ENCODE measurements around the gene TMEM82. TPM values are rescaled to one million over a fixed set of nuclear protein-coding genes. Genes with fewer than 3 reads are reported as not detected.

TMEM82 gene
- total RNA-seq, 3 donors from 2014 or later, result not detected

- Mint-ChIP-seq H3K4me3 (no peak overlapping the region), H3K27me3 (ENCODE audit: low read depth) (no peaks in the 10 kb centered on the region), H3K9me3 (no peaks in the 10 kb centered on the region), H3K36me3 (ENCODE audit: insufficient read depth) (peaks cover 12% of the 10 kb centered on the region), H3K4me1 (ENCODE audit: low read depth) (no peaks in the 10 kb centered on the region)
- no peak for DNase-seq
- no peak for ATAC-seq
Measured at GRCh38 chr1:15727424-15727823, 14.9 kb upstream of the TMEM82 start.

DNA sequence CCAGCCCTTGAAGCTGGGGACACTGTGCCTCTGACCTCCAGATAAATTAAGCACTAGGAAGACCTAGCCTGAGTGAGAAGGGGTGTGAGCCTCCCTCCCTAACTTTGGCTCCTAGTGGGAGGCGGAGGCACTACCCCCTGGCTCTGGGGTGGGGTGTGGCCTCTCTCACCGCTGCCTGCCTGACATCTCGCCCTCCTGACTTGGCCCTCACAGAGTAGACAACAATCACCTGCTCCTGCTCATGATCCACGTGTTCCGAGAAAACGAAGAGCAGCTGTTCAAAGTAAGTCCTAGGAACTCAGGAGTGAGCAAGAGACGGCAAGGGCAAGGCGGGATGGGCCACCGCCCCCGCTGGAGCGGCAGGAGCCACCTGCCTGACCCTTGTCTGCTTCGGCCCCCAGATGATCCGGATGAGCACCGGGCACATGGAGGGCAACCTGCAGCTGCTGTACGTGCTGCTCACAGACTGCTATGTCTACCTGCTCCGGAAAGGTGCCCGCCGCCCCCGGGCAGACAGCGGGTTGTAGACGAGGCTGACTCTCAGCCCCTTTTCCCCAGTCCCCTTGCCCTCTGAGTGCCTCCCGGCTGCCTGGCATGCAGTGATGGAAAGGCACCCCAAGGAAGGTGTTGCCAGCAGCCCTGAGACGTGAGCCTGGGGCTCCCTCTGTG lies 14.3 kb upstream of the TMEM82 start:
- Mint-ChIP-seq H3K9me3 (no peaks in the 10 kb centered on the region), H3K27me3 (ENCODE audit: low read depth) (no peaks in the 10 kb centered on the region), H3K4me3 (no peak overlapping the region), H3K4me1 (ENCODE audit: low read depth) (no peaks in the 10 kb centered on the region), H3K36me3 (ENCODE audit: insufficient read depth) (peaks cover 9% of the 10 kb centered on the region)
- no peak for DNase-seq
- ATAC-seq, result no peak

DNA sequence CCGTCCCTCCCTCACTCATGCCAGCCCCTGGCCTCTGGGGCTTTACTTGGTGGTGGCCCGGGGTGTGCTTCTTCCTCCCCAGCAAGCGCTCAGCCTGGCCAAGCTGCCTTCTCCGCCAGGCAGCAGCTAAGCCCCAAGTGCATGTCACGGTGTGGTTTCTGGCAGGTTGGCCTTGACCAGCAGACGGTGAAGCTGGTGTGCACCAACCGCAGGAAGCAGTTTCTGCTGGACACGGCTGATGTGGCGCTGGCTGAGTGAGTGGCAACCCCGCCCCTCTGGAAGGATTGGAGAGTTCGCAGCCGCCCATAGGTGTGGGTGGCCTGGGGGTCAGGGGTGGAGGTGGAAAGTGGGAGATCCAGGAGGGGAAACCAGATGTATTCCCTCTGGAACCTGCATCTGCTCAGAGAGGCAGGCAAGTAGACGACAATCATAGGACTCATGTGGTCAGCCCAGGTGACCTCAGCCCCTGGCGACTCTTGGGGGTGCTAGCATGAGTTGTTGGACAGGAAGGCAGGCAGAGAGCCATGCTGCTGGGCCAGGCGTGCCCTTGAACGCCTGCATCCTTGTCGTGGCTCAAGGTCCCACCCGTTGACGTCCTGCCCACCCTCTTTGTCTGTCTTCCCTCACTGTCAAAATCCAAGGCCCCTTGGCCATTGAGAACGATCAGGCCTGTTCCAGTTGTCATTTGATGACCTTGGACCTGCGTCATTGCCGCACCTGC lies 13.2 kb upstream of the TMEM82 start:
- Mint-ChIP-seq H3K36me3 (ENCODE audit: insufficient read depth) (peaks cover 9% of the 10 kb centered on the region), H3K9me3 (no peaks in the 10 kb centered on the region), H3K27me3 (ENCODE audit: low read depth) (no peaks in the 10 kb centered on the region), H3K4me1 (ENCODE audit: low read depth) (no peaks in the 10 kb centered on the region), H3K4me3 (no peak overlapping the region)
- ATAC-seq, result no peak
- no peak for DNase-seq

- Mint-ChIP-seq H3K9me3 (no peaks in the 10 kb centered on the region), H3K4me3 (no peak overlapping the region), H3K36me3 (ENCODE audit: insufficient read depth) (peaks cover 9% of the 10 kb centered on the region), H3K27me3 (ENCODE audit: low read depth) (no peaks in the 10 kb centered on the region), H3K4me1 (ENCODE audit: low read depth) (no peaks in the 10 kb centered on the region)
- ATAC-seq (no peak), DNase-seq (no peak)
Measured at GRCh38 chr1:15730423-15730822, 11.9 kb upstream of the TMEM82 start.

DNA sequence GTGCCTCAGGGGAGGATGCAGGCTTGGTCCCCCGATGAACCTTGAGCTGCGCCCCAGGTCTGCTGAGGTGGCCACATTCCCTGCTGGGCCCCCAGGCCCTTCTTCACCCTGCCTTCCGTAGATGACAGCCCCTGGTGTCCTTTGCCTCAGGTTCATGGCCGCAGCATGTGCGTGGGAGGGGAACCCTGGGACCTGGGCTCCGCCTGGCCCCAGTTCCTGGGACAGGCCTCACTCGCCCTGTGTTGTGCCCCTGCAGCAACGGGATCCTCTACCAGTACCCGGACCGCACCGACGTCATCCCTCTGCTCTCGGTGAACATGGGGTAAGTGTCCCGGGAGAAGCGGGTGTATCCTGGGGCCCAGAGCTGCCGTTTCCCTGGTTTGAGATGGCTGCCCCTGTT lies 11.4 kb upstream of the TMEM82 start:
- Mint-ChIP-seq H3K9me3 (no peaks in the 10 kb centered on the region), H3K4me3 (no peak overlapping the region), H3K36me3 (ENCODE audit: insufficient read depth) (peaks cover 7% of the 10 kb centered on the region), H3K27me3 (ENCODE audit: low read depth) (no peaks in the 10 kb centered on the region), H3K4me1 (ENCODE audit: low read depth) (no peaks in the 10 kb centered on the region)
- ATAC-seq (no peak), DNase-seq (no peak)

DNA sequence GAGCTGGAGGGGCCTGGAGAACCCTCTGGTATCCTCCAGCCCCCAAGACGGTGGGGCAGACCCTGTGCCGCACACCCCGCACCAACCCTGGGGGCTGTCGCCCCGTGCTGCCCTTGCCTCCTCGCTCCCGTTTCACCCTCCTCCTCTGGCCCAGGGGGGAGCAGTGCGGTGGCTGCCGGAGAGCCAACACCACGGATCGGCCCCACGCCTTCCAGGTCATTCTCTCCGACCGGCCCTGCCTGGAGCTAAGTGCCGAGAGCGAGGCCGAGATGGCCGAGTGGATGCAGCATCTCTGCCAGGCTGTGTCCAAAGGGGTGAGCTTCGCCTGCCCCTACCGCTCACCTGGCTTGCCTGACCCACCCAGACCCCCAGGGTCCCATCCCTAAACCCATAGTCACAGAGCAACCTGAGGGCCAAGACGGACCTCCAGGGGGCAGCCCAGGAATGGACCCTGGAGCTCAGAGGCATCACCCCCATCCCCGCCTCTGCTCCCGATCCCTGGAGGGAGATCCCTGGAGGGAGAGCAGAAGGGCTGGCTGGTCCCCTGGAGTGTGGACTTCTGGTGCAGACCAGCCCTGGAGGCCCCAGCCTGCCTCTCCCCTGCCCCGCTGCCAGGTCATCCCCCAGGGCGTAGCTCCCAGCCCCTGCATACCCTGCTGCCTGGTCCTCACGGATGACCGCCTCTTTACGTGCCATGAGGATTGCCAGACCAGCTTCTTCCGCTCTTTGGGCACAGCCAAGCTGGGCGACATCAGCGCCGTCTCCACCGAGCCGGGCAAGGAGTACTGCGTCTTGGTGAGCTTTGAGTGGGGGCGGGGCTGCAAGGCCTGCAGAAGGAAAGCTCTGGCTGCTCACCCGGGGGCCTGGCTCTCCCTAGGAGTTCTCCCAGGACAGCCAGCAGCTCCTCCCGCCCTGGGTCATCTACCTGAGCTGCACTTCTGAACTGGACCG lies 10.3 kb upstream of the TMEM82 start:
- no peaks in the 10 kb centered on the region for H3K27me3 Mint-ChIP-seq (ENCODE audit: low read depth)
- ATAC-seq (no peak), DNase-seq (no peak)
- no peak overlapping the region for H3K4me3 Mint-ChIP-seq
- peaks cover 3% of the 10 kb centered on the region for H3K36me3 Mint-ChIP-seq (ENCODE audit: insufficient read depth)
- no peaks in the 10 kb centered on the region for H3K9me3 Mint-ChIP-seq
- H3K4me1 Mint-ChIP-seq (ENCODE audit: low read depth), result no peaks in the 10 kb centered on the region

DNA sequence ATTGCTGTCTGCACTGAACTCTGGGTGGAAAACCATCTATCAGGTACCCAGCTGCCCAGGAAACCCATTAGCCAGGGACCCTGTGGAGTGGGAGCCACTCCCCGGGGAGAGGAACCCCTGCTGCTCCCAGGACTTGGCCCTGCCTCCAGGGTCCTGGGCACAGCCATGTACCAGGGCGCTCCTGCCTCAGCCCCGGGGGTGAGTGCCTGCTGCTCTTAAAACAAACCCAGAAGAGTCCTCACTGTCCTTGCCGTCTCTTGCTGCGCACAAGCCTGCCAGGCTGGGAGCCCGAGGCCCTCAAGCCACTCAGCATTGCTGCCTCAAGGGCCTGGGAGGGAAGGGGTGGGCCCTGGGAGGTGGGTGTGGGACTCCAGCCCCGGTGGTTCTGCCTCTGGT lies 9.6 kb upstream of the TMEM82 start:
- no peak for ATAC-seq
- Mint-ChIP-seq H3K4me3 (no peak overlapping the region), H3K36me3 (ENCODE audit: insufficient read depth) (peaks cover 2% of the 10 kb centered on the region), H3K27me3 (ENCODE audit: low read depth) (no peaks in the 10 kb centered on the region), H3K4me1 (ENCODE audit: low read depth) (no peaks in the 10 kb centered on the region), H3K9me3 (no peaks in the 10 kb centered on the region)
- no peak for DNase-seq

GRCh38 chr1:15733218-15733725 lies 9.0 kb upstream of the TMEM82 start:
- Mint-ChIP-seq H3K9me3 (no peaks in the 10 kb centered on the region), H3K4me3 (no peak overlapping the region), H3K4me1 (ENCODE audit: low read depth) (no peaks in the 10 kb centered on the region), H3K36me3 (ENCODE audit: insufficient read depth) (peaks cover 2% of the 10 kb centered on the region), H3K27me3 (ENCODE audit: low read depth) (no peaks in the 10 kb centered on the region)
- DNase-seq, result no peak
- no peak for ATAC-seq

DNA sequence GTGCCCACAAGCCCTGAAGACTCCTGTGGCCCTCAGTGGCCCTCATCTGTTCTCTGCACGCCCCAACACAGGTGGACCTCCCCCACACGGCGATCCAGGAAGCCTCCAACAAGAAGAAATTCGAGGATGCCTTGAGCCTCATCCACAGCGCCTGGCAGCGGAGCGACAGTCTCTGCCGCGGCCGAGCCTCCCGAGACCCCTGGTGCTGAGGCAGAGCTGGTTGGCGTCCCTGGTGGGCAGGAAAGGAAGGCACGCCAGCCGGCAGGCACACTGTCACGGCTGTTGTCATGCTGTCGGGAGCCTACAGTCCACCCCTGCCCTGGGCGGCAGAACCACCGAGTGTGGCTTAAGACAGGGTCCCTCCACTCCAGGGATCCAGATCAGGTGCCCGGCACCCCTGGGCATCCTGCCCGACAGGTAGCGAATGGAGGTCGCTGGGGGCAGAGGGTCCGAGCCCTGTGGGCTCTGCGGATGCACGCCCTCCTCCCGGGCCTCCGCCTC lies 8.5 kb upstream of the TMEM82 start:
- DNase-seq, result no peak
- Mint-ChIP-seq H3K4me1 (ENCODE audit: low read depth) (no peaks in the 10 kb centered on the region), H3K9me3 (no peaks in the 10 kb centered on the region), H3K27me3 (ENCODE audit: low read depth) (no peaks in the 10 kb centered on the region), H3K4me3 (no peak overlapping the region), H3K36me3 (ENCODE audit: insufficient read depth) (peaks cover 2% of the 10 kb centered on the region)
- no peak for ATAC-seq

- DNase-seq (no peak), ATAC-seq (no peak)
- H3K27me3 Mint-ChIP-seq (ENCODE audit: low read depth), result no peaks in the 10 kb centered on the region
- no peaks in the 10 kb centered on the region for H3K9me3 Mint-ChIP-seq
- H3K4me3 Mint-ChIP-seq, result no peak overlapping the region
- H3K36me3 Mint-ChIP-seq (ENCODE audit: insufficient read depth), result peaks cover 2% of the 10 kb centered on the region
- no peaks in the 10 kb centered on the region for H3K4me1 Mint-ChIP-seq (ENCODE audit: low read depth)
Measured at GRCh38 chr1:15734296-15734695, 8.0 kb upstream of the TMEM82 start.

DNA sequence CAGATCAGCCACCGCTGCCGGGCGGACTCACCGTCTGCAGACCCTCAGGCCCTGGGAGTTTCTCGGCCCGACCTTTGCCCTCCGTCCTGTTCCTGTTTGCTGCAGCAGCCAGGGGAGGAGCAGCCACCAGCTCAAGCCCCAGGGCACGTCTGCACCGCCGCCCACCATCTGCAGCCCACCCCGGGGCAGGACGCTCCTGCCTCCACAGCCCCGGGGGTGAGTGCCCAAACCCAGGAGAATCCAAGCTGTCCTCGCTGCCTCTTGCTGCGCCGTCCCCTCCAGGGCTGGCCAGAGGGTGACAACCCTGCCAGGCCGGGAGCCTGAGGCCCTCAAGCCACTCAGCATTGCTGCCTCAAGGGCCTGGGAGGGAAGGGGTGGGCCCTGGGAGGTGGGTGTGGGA lies 7.4 kb upstream of the TMEM82 start:
- no peaks in the 10 kb centered on the region for H3K4me1 Mint-ChIP-seq (ENCODE audit: low read depth)
- H3K27me3 Mint-ChIP-seq (ENCODE audit: low read depth), result no peaks in the 10 kb centered on the region
- ATAC-seq, result no peak
- H3K9me3 Mint-ChIP-seq, result no peaks in the 10 kb centered on the region
- H3K36me3 Mint-ChIP-seq (ENCODE audit: insufficient read depth), result peaks cover 2% of the 10 kb centered on the region
- no peak overlapping the region for H3K4me3 Mint-ChIP-seq
- DNase-seq, result no peak

DNA sequence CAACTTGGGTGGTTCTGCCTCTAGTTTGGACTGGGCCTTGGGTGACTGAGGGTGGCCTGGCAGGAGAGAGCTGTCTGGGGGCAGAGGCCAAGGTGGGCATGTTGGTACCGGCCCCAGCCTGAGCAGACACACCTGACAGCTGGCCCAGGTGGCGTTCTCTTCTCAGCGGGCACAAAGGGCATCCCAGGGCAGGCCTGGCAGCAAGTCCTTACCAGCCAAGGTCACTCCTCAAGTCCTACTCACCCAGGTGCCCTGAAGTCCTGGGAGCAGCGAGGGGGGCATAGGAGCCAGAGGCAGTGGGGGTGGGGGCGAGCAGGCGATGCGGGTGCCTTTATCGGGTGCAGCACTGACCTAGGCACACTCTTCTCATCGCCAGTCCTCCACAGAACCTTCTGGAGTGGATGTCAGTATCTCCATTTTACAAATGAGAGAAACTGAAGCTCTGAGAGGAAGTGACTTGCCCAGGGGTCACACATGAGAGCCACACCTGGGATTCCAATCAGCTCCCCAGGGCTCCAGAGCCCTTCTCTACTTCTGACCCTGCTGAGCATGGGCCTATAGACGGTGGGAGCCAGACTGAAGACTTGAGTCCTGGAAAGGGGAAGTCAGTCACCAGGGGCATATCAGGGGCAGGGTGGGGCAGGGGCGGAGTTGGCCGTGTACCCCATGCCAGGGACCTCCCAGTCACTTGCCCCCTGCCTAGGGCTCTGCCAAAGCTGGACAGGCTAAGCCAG lies 6.8 kb upstream of the TMEM82 start:
- no peak for ATAC-seq
- Mint-ChIP-seq H3K36me3 (ENCODE audit: insufficient read depth) (peaks cover 2% of the 10 kb centered on the region), H3K4me1 (ENCODE audit: low read depth) (no peaks in the 10 kb centered on the region), H3K27me3 (ENCODE audit: low read depth) (no peaks in the 10 kb centered on the region), H3K4me3 (no peak overlapping the region), H3K9me3 (no peaks in the 10 kb centered on the region)
- no peak for DNase-seq

DNA sequence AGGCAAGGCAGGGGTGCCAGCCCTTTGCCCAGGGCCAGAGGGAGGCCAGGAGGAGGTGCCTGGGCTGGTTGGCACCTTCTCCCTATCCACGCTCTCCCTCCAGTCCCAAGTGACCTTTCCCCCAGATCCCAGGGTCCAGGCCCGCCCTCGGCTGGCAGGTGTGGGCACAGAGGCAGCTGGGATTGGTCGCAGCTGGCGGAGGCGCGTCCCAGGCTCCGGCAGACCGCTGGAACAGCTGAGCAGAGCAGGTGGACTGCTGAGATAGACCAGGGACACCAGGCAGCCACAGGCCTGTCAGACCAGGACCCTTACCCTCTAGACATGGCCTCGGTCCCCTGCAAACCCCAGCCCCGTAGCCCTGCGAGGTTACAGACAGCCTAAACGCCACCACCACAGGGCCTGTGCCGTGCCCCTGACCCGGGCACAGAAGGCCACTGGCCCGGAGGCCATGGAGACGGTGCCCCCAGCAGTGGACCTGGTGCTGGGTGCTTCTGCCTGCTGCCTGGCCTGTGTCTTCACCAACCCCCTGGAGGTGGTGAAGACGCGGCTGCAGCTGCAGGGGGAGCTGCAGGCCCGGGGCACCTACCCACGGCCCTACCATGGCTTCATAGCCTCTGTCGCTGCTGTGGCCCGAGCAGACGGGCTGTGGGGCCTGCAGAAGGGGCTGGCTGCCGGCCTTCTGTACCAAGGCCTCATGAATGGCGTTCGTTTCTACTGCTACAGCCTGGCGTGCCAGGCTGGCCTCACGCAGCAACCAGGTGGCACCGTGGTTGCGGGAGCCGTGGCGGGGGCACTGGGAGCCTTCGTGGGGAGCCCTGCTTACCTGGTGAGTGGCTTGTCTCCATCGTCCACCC lies 6.0 kb upstream of the TMEM82 start, which contains the start of gene SLC25A34:
SLC25A34 (plus strand) TSS at position 221 of the 854 bp plus-strand sequence; CDS start at position 449, 228 bp downstream.
- H3K4me3 Mint-ChIP-seq, result no peak within 1 kb of the TSS
- H3K9me3 Mint-ChIP-seq, result no peaks in the 10 kb centered on the region
- ATAC-seq (no peak), DNase-seq (no peak)
- no peaks in the 10 kb centered on the region for H3K27me3 Mint-ChIP-seq (ENCODE audit: low read depth)
- peaks cover 2% of the 10 kb centered on the region for H3K36me3 Mint-ChIP-seq (ENCODE audit: insufficient read depth)
- H3K4me1 Mint-ChIP-seq (ENCODE audit: low read depth), result peaks cover under 1% of the 10 kb centered on the region
